ENCODE measurements around the gene TP53BP2.

The TP53BP2 gene

DNA sequence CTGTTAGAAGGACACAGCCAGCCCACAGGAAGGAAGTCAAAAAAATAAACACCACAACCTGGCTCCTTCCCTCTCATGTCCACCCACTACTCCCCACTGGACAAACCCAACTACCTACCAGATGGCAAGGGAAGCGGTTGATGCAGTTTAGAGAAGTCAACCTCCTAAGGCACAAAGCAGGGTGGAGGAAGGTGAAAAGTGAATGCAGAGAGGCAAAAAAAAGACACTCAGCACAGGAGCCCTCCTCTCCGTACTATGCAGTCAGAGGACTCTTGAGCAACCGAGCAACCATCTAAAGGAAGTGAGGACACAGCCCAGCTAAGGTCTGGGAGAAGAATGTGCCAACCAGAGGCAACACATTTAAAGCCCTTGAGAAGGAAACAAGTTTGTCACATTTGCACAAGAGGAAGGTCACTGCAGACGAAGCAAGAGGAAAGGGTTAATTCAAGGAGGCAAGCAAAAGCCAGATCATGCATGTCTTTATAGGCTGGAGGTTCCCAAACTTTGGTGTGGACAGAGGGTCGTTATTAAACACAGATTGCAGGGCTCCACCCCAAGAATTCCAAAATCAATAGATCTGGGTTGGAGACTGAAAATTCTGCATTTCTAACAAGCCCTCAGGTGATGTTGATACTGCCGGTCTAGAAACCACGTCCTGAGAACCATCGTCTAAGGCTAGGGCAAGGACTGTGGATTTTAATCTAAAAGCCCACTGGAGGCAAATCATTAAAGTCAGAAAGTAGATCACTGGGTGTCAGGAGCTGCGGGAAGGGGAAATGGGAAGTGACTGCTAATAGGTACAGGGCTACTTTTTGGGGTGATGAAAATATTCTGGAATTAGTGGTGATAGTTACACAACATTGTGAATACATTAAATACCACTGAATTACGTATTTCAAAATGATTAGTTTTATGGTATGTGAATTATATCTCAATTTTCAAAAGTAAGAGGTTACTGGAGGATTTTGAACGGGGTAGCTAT lies 19.7 kb downstream of the TP53BP2 start:
- Histone ChIP-seq H3K4me2 (ENCODE audit: low read length) (no peak overlapping the region), H3K9ac (no peak overlapping the region), H3K4me1 (no peaks in the 10 kb centered on the region), H3K79me2 (peaks cover 33% of the 10 kb centered on the region), H3K27ac (no peak overlapping the region), H3K27me3 (ENCODE audit: control insufficient read depth, insufficient read depth, low read length) (no peaks in the 10 kb centered on the region), H3K9me3 (ENCODE audit: control insufficient read depth, low read length) (no peaks in the 10 kb centered on the region), H2AFZ (no peak overlapping the region), H3K36me3 (ENCODE audit: control insufficient read depth, insufficient read depth, low read length) (no peaks in the 10 kb centered on the region), H3K4me3 (ENCODE audit: low read depth, low read length) (no peak overlapping the region)
- TF ChIP-seq, protein P1, sequence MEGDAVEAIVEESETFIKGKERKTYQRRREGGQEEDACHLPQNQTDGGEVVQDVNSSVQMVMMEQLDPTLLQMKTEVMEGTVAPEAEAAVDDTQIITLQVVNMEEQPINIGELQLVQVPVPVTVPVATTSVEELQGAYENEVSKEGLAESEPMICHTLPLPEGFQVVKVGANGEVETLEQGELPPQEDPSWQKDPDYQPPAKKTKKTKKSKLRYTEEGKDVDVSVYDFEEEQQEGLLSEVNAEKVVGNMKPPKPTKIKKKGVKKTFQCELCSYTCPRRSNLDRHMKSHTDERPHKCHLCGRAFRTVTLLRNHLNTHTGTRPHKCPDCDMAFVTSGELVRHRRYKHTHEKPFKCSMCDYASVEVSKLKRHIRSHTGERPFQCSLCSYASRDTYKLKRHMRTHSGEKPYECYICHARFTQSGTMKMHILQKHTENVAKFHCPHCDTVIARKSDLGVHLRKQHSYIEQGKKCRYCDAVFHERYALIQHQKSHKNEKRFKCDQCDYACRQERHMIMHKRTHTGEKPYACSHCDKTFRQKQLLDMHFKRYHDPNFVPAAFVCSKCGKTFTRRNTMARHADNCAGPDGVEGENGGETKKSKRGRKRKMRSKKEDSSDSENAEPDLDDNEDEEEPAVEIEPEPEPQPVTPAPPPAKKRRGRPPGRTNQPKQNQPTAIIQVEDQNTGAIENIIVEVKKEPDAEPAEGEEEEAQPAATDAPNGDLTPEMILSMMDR (IDR thresholded peaks at IDR 0.05) = no peak

GRCh38 chr1:223824712-223825111 lies 21.0 kb downstream of the TP53BP2 start:
- no peak overlapping the region for H3K9ac ChIP-seq
- H3K4me2 ChIP-seq (ENCODE audit: low read length) = no peak overlapping the region
- H3K4me1 ChIP-seq = no peaks in the 10 kb centered on the region

GRCh38 chr1:223824287-223824686 lies 21.5 kb downstream of the TP53BP2 start:
- Histone ChIP-seq H3K36me3 (ENCODE audit: control insufficient read depth, insufficient read depth, low read length) (no peaks in the 10 kb centered on the region), H3K4me1 (no peaks in the 10 kb centered on the region), H2AFZ (no peak overlapping the region), H3K79me2 (peaks cover 30% of the 10 kb centered on the region), H3K9me3 (ENCODE audit: control insufficient read depth, low read length) (no peaks in the 10 kb centered on the region), H3K27me3 (ENCODE audit: control insufficient read depth, insufficient read depth, low read length) (no peaks in the 10 kb centered on the region), H3K27ac (no peak overlapping the region), H3K4me2 (ENCODE audit: low read length) (no peak overlapping the region), H3K9ac (no peak overlapping the region), H3K4me3 (ENCODE audit: low read depth, low read length) (no peak overlapping the region)
- TF ChIP-seq, protein P1 (IDR thresholded peaks at IDR 0.05) = no peak

More at GRCh38 chr1:223824712-223825111, 21.0 kb downstream of the TP53BP2 start:
- Histone ChIP-seq H3K27me3 (ENCODE audit: control insufficient read depth, insufficient read depth, low read length) (no peaks in the 10 kb centered on the region), H2AFZ (no peak overlapping the region), H3K27ac (no peak overlapping the region), H3K4me3 (ENCODE audit: low read depth, low read length) (no peak overlapping the region), H3K36me3 (ENCODE audit: control insufficient read depth, insufficient read depth, low read length) (no peaks in the 10 kb centered on the region), H3K79me2 (peaks cover 30% of the 10 kb centered on the region), H3K9me3 (ENCODE audit: control insufficient read depth, low read length) (no peaks in the 10 kb centered on the region)
- TF ChIP-seq, protein P1 (IDR thresholded peaks at IDR 0.05) = no peak

- no peak overlapping the region for H3K9ac ChIP-seq
- no peaks in the 10 kb centered on the region for H3K4me1 ChIP-seq
- H3K36me3 ChIP-seq (ENCODE audit: control insufficient read depth, insufficient read depth, low read length) = no peaks in the 10 kb centered on the region
- H2AFZ ChIP-seq = no peak overlapping the region
- no peaks in the 10 kb centered on the region for H3K9me3 ChIP-seq (ENCODE audit: control insufficient read depth, low read length)
- no peak overlapping the region for H3K4me2 ChIP-seq (ENCODE audit: low read length)
- no peak overlapping the region for H3K27ac ChIP-seq
- H3K79me2 ChIP-seq = peaks cover 8% of the 10 kb centered on the region
- no peak overlapping the region for H3K4me3 ChIP-seq (ENCODE audit: low read depth, low read length)
- no peaks in the 10 kb centered on the region for H3K27me3 ChIP-seq (ENCODE audit: control insufficient read depth, insufficient read depth, low read length)
- TF ChIP-seq, protein P1 (IDR thresholded peaks at IDR 0.05) = no peak
Observed at GRCh38 chr1:223820971-223821370, 24.8 kb downstream of the TP53BP2 start.
